Measurements from ENCODE around the gene EXOC2. TPM values are rescaled to one million over a fixed set of nuclear protein-coding genes. Genes with fewer than 3 reads are reported as not detected.

EXOC2 gene
- polyA plus RNA-seq, 1 donor, result 22.3 TPM

GRCh38 chr6:441126-441920 lies 251.6 kb downstream of the EXOC2 start:
- no peak for DNase-seq

DNA sequence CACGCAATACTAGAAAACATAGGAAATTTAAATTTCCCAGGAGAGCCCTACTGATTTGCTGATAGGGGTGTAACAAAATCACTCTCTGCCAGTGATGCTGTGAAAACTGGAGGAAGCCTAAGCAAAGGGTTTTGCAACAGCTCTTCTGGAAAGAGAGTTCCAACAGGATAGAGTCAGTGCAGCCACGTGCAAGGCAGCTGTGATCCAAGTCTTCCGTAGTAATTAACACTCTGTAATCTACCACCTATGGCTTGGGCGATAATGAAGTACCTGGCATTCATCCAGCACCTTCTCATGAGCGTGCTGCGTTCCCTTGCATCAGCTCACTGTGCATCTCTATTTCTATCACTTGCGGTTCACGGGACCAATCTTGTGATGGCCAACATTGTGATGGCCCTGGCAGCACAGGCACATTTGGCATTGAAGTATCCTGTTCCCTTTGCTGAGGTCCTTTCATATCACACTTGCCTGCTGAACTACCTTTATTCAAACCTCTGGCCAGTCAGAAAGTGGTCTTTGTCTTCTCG lies 253.2 kb downstream of the EXOC2 start:
- DNase-seq, result no peak

- no peak for DNase-seq
Observed at GRCh38 chr6:438634-439170, 254.2 kb downstream of the EXOC2 start.

DNA sequence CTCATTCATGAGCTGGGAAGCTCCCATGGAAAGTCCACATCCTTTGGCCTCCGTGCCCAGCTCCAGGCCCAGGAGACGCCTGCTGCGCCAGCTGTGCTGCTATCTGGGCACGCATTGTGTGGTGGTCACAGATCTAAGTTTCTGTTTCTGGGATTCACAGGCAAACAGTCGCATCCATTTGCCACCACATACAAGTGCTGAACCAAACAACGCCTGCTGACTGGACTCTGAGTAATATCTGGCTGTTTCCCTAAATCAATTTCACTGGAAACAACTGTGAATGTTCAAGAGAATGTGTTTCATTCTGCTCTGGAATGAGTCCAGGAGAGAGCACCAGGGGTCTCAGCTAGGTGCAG lies 255.9 kb downstream of the EXOC2 start:
- DNase-seq, result no peak

DNA sequence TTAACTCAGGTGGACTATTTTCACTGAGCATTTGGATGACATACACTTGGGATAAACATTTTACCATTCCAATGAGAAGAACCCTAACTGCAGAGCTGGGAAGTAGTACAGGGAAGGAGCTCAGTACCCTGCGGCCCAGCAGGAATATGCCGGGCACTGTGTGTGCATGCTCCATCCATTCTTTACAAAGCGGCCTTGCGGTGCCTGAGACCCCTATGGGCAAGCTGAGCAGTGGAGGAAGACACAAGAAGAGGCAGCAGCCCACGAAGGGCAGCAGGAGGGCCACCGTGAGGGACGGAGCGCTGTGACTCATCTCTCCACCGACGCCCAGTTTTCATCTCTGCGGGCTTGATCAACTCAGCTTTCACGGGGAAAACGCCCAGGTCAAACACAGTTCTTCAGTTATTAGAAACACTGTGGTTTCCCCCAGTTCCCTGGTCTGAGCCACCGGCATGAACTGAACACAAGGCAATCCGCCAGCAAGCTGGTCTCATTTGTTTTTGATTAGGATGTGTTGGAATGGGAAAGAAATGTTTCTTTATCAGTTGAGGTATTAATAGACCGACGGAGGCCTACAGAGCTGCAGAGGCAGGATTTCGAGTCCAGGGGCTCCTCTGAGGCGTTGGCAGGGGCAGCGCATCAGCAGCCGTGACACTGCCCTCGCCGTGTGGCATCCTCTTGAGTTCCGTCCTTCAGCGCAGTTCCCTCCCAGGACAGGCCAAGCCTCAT lies 256.5 kb downstream of the EXOC2 start:
- DNase-seq, result no peak

GRCh38 chr6:435441-436307 lies 257.3 kb downstream of the EXOC2 start:
- DNase-seq, result no peak

Other genes starting within 250 kb of the EXOC2 start
- not detected for gene HUS1B, start 36.0 kb downstream of the EXOC2 start, polyA plus RNA-seq (ENCODE audit: insufficient read length)